Activated B cell treated with CpG ODN at 0.5 μM for 24 hours (primary cell): ENCODE results near the gene SLC8A1. TPM values are rescaled to one million over a fixed set of nuclear protein-coding genes. Genes with fewer than 3 reads are reported as not detected.

Source experiments
- ATAC-seq: fragments of 200-7000 bp; cut with Tn5 transposase; one replicate; pipeline ENCODE4 v1.10.0; 2021; ENCODE audit warnings: low read depth, mild to moderate bottlenecking, moderate library complexity
- CTCF ChIA-PET: fragments of 350-600 bp; sonication (Branson Sonifier 250); formaldehyde crosslinking; loops from one replicate; lab custom pipeline; 2021; ENCODE audit warnings: antibody characterized with exemption; lab: Charles Lee
- POLR2A ChIA-PET: fragments of 350-600 bp; sonication (Branson Sonifier 250); formaldehyde crosslinking; loops from one replicate; lab custom pipeline; 2021; ENCODE audit warnings: antibody characterized with exemption; lab: Charles Lee
- DNase-seq: peaks from one replicate; pipeline ENCODE4 v3.0.0; 2022
- H3K27ac Mint-ChIP-seq: one replicate; pipeline ENCODE4 v1.8.0; 2020; ENCODE audit warnings: mixed read lengths
- H3K27me3 Mint-ChIP-seq: one replicate; pipeline ENCODE4 v1.8.0; 2021; ENCODE audit warnings: mixed read lengths
- H3K36me3 Mint-ChIP-seq: one replicate; pipeline ENCODE4 v1.8.0; 2021; ENCODE audit warnings: low read depth, mixed read lengths
- H3K4me1 Mint-ChIP-seq: one replicate; pipeline ENCODE4 v1.8.0; 2021; ENCODE audit warnings: mixed read lengths
- H3K4me3 Mint-ChIP-seq: one replicate; pipeline ENCODE4 v1.8.0; 2020; ENCODE audit warnings: mild to moderate bottlenecking, mixed read lengths
- H3K9me3 Mint-ChIP-seq: one replicate; pipeline ENCODE4 v1.8.0; 2020; ENCODE audit warnings: mixed read lengths
- intact Hi-C: fragments of 100-400 bp; cut with micrococcal nuclease; formaldehyde crosslinking; loops from one replicate; pipeline ENCODE4 v1.15.1; 2024
- total RNA-seq: library from RNA; stranded (reverse); gene quantifications from 2 replicates; pipeline ENCODE4 v1.2.3, GENCODE V29; 2022
- TF ChIP-seq, protein P1 (sequence below): fragments of 200-600 bp; IDR thresholded peaks from one replicate; pipeline ENCODE4 v1.8.0; 2022; ENCODE audit warnings: antibody characterized with exemption, mild to moderate bottlenecking

Gene SLC8A1
- total RNA-seq, 1 donor from 2014 or later, result 0.04 TPM

DNA sequence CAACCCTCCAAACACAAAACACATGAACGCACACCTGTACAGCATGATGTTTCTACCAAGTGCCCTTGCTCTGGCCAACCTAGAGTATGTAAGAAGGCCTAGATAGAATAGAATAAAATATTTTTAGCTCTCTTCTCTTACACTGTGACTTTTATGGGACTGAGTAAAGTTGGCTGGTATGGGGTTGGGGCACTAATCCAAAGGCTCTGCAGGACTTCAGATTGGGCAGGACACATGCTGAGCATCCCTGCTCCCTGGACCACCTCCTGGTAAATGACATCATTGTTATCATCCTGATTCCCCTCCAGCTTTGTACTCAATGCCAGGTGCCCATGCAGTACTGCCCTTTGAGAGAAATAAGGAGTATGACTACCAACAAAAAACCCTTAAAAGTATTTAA lies 322.2 kb downstream of the SLC8A1 start:
- no peak for ATAC-seq
- Mint-ChIP-seq H3K4me1 (no peaks in the 10 kb centered on the region), H3K27ac (no peak overlapping the region)

DNA sequence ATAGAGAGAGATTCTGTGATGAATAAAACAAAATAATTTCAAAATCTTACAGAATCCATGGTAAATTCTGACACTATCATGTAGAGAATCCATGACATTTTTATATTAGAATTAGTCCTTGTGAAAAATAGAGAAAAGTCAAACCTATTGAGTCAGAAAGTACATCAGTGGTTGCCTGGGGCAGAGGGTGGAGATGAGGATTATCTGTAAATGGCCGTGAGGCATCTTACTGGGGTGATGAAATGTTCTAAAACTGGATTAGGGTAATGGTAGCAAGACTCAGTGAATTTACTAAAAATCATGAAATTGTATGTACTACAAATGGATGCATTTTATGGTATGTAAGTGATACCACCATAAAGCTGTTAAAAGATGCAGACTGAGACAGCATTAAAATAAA lies 323.1 kb downstream of the SLC8A1 start:
- no peaks in the 10 kb centered on the region for H3K4me1 Mint-ChIP-seq
- H3K27me3 Mint-ChIP-seq, result no peaks in the 10 kb centered on the region
- no peaks in the 10 kb centered on the region for H3K9me3 Mint-ChIP-seq
- intact Hi-C loops, result no loop called here
- no peak for DNase-seq
- H3K27ac Mint-ChIP-seq, result no peak overlapping the region
- CTCF ChIA-PET, result no interaction called here
- H3K36me3 Mint-ChIP-seq, result no peaks in the 10 kb centered on the region
- POLR2A ChIA-PET, result no interaction called here
- H3K4me3 Mint-ChIP-seq, result no peak overlapping the region
- TF ChIP-seq, protein P1, sequence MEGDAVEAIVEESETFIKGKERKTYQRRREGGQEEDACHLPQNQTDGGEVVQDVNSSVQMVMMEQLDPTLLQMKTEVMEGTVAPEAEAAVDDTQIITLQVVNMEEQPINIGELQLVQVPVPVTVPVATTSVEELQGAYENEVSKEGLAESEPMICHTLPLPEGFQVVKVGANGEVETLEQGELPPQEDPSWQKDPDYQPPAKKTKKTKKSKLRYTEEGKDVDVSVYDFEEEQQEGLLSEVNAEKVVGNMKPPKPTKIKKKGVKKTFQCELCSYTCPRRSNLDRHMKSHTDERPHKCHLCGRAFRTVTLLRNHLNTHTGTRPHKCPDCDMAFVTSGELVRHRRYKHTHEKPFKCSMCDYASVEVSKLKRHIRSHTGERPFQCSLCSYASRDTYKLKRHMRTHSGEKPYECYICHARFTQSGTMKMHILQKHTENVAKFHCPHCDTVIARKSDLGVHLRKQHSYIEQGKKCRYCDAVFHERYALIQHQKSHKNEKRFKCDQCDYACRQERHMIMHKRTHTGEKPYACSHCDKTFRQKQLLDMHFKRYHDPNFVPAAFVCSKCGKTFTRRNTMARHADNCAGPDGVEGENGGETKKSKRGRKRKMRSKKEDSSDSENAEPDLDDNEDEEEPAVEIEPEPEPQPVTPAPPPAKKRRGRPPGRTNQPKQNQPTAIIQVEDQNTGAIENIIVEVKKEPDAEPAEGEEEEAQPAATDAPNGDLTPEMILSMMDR, result no peak
- ATAC-seq, result no peak

More for the DNA sequence above, 322.2 kb downstream of the SLC8A1 start:
- Mint-ChIP-seq H3K4me3 (no peak overlapping the region), H3K9me3 (no peaks in the 10 kb centered on the region), H3K27me3 (no peaks in the 10 kb centered on the region), H3K36me3 (no peaks in the 10 kb centered on the region)
- intact Hi-C loops, result no loop called here
- ChIA-PET POLR2A (no interaction called here), CTCF (no interaction called here)
- TF ChIP-seq, protein P1, result no peak
- no peak for DNase-seq

DNA sequence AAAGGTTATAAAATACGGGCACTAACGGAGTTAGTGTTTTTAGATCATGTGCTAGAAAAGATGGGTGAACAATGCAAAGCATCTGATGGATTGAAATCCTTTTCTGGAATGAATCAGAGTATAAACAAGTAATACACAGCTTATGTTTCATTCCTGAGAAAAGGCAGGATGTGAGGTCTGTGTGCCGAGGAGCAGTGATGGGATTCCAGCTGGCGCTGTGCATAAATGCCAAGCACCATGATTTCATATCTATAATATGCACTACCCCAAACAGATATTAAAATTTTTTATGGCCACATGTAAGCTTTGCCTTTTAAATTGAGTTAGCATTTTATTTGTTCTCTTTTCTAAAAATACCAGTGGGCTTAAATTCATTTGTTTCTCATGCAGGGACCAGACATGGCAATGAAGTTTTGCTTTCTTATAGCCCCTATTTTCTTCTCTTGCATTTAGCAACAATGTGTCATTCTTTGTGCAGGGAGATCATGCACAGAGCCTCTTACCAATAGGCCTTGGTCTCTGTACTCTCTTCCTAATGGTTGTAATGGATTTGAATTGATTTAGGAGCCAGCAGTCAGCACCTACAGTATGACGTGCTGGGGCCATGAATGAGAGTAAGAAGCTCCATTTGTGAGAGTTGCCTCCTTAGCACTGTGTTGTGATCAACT lies 323.9 kb downstream of the SLC8A1 start:
- intact Hi-C loops, result no loop called here
- Mint-ChIP-seq H3K9me3 (no peaks in the 10 kb centered on the region), H3K27me3 (no peaks in the 10 kb centered on the region), H3K4me3 (no peak overlapping the region), H3K36me3 (no peaks in the 10 kb centered on the region), H3K4me1 (no peaks in the 10 kb centered on the region), H3K27ac (no peak overlapping the region)
- ATAC-seq (no peak), DNase-seq (no peak)
- ChIA-PET POLR2A (no interaction called here), CTCF (no interaction called here)
- TF ChIP-seq, protein P1, result no peak

DNA sequence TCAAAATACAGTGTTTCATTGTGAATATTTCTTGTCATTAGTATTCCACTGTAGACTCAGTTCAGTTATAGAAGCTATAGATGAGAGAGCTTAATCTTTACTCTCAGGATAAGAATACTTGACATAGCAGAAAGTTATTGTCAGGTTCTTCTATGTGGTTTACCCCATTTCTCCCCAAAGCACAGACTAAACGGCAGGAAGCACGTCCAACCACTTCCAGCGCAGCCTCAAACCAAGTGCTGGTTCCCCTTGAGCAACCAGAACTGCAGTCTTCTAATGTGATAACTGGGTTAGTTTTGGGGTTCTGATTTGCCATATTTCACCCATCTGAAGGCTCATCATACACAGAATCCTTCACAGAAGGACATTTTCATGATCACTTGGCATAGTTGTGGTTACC lies 324.7 kb downstream of the SLC8A1 start:
- CTCF ChIA-PET, result no interaction called here
- Mint-ChIP-seq H3K4me3 (no peak overlapping the region), H3K27me3 (no peaks in the 10 kb centered on the region), H3K9me3 (no peaks in the 10 kb centered on the region), H3K36me3 (no peaks in the 10 kb centered on the region), H3K4me1 (no peaks in the 10 kb centered on the region), H3K27ac (no peak overlapping the region)
- DNase-seq, result no peak
- TF ChIP-seq, protein P1, result no peak
- POLR2A ChIA-PET, result no interaction called here
- no peak for ATAC-seq
- intact Hi-C loops, result no loop called here

DNA sequence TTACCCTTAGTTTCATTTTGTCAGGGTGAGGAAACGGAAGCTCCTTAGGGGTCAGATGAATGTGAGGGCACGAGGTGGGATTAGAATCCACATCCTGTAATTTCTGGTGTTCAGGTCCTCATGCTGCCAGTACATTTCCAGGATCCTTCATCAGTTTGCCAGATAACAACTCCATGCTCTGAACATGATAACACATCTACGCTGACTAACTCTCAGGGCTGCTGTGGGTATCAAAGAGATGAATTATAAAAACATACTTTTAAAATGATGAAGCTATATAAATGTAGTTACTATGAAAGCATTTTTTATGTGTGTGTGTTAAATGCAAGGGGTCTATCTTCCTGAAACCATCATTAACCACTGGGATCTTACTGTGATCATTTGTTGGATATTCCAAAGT lies 325.9 kb downstream of the SLC8A1 start:
- intact Hi-C loops, result no loop called here
- no peak for DNase-seq
- Mint-ChIP-seq H3K27me3 (no peaks in the 10 kb centered on the region), H3K27ac (no peak overlapping the region), H3K4me1 (no peaks in the 10 kb centered on the region), H3K4me3 (no peak overlapping the region), H3K36me3 (no peaks in the 10 kb centered on the region), H3K9me3 (no peaks in the 10 kb centered on the region)
- TF ChIP-seq, protein P1, result no peak
- CTCF ChIA-PET, result no interaction called here
- ATAC-seq, result no peak
- POLR2A ChIA-PET, result no interaction called here
